HUES6 (cell line): ENCODE measurements around the gene BAHD1.
A peak's percentile ranks its signal among the peaks of the same experiment; 100 is the strongest.

Source experiments
- H3K27ac ChIP-seq: 2 replicates; pipeline ENCODE4 v1.7.0; 2013; ENCODE audit warnings: low read depth, mild to moderate bottlenecking, low read length, inconsistent platforms
- H3K27me3 ChIP-seq: 2 replicates; pipeline ENCODE4 v1.6.1; 2013; ENCODE audit warnings: low read length; ENCODE audit not compliant: control insufficient read depth, insufficient read depth
- H3K36me3 ChIP-seq: 2 replicates; pipeline ENCODE4 v1.6.1; 2013; ENCODE audit warnings: low read length; ENCODE audit not compliant: control insufficient read depth, insufficient read depth
- H3K4me1 ChIP-seq: 2 replicates; pipeline ENCODE4 v1.6.1; 2013; ENCODE audit warnings: low read length; ENCODE audit not compliant: control insufficient read depth, insufficient read depth
- H3K4me3 ChIP-seq: 2 replicates; pipeline ENCODE4 v1.5.1; 2013; ENCODE audit warnings: low read depth, low read length
- H3K9ac ChIP-seq: one replicate; pipeline ENCODE4 v1.6.1; 2013; ENCODE audit warnings: mild to moderate bottlenecking, low read length
- H3K9me3 ChIP-seq: 2 replicates; pipeline ENCODE4 v1.6.1; 2013; ENCODE audit warnings: low read depth, low read length; ENCODE audit not compliant: control insufficient read depth, insufficient read depth

The BAHD1 gene

GRCh38 chr15:40438712-40439111, 2.0 kb upstream of the BAHD1 start:
- H3K36me3 ChIP-seq: no peaks in the 10 kb centered on the region
- no peaks in the 10 kb centered on the region for H3K9me3 ChIP-seq
- H3K27ac ChIP-seq: no peak overlapping the region
- peaks cover 47% of the 10 kb centered on the region for H3K4me1 ChIP-seq
- H3K4me3 ChIP-seq: peak overlapping the region; percentile 63
- no peak overlapping the region for H3K9ac ChIP-seq
- peaks cover 39% of the 10 kb centered on the region for H3K27me3 ChIP-seq

DNA sequence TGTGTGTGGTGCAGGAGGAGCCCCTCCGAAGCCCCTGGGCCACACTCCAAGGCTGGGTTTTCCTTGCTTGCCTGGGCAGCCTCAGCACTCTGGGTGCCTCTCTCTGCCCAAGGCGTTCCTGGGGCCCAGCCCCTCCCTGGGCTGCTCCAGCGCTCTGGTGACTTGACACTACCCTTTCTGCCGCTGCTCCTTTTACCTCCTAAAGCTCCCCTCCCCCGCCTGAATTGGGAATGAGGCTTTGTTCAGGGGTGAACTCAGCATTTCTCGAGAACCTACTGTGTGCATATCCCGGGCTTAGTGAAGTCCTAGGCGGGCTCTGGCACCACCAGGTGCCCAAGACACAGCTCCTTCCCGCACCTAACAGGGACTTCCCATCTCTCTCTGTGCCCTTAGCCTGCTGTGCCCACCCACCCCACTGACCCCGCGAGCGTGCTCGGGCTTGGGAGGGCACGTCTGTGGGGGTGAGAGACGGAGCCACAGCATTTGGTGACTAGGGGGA, 1.2 kb upstream of the BAHD1 start:
- Histone ChIP-seq H3K9ac (peak overlapping the region; percentile 83), H3K27me3 (peaks cover 32% of the 10 kb centered on the region), H3K4me3 (peak overlapping the region; percentile 63), H3K9me3 (no peaks in the 10 kb centered on the region), H3K4me1 (peaks cover 55% of the 10 kb centered on the region), H3K27ac (peak overlapping the region; percentile 64), H3K36me3 (no peaks in the 10 kb centered on the region)

DNA sequence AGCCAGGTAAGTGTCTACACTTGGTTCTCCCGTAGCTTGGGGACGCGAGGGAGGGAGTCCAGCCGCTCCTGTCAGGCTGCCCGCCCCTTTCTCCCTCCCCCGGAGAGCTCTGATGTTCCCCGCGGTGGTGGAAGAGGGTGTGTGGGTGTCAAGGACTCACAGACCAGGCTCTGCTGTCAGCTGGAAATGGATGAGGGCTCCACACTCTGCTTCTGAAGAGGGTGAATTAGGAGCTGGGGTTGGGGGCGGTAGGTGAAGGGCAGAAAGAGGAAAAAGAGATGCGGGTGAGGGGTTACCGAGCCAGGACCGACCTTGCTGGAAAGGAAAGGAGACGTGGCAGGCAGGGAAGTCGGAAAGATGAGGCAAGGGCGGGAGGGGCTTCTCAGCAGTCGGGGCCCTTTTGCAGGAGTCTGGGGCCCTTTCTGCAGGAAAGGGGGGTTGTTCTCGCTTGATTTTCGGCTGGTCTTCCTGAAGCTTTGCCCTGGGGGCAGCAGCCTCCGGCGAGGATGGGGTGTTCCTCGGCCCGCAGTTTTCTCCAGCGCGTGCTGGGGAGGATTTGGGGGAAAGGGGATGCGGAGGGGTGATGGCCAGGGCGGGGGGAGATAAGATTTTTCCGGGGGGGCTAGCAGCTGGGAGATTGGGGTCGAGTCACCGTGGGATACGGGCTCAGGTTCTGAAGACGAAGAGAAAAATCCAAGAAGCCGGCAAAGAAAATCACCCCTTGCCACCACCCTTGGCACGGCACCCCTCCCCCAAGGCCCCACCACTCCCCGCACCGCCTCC, 602 bp upstream of the BAHD1 start:
- peak overlapping the region; percentile 83 for H3K9ac ChIP-seq
- H3K4me3 ChIP-seq: peak overlapping the region; percentile 63
- no peaks in the 10 kb centered on the region for H3K9me3 ChIP-seq
- peak overlapping the region; percentile 64 for H3K27ac ChIP-seq
- no peaks in the 10 kb centered on the region for H3K36me3 ChIP-seq
- peaks cover 57% of the 10 kb centered on the region for H3K4me1 ChIP-seq
- peaks cover 26% of the 10 kb centered on the region for H3K27me3 ChIP-seq

- Histone ChIP-seq H3K36me3 (no peaks in the 10 kb centered on the region), H3K9ac (peak overlapping the region; percentile 65), H3K27me3 (peaks cover 15% of the 10 kb centered on the region; the same call in 1 of the 2 replicates), H3K27ac (no peak overlapping the region), H3K4me1 (peaks cover 65% of the 10 kb centered on the region), H3K9me3 (no peaks in the 10 kb centered on the region), H3K4me3 (peak overlapping the region; percentile 72)
Observed at GRCh38 chr15:40441565-40442531, 1.1 kb downstream of the BAHD1 start.

DNA sequence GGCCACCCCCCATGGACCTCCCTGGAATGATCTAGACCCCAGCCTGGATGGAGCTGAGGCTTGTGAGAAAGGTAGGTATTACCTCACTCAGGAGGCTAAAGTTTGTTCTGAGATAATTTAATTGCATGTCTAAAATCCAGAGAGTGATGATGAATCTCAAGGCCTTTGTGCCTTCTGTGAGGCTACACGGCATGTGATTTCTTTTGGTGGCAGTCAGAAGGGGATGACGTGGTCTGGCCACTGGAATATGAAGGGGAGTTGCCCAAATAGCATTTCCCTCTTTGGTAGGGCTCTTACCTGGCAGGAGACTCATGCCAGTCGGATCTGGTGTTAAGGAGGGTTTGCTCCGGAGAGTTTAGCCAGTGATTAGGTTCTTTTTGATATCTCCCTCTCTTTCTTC, 2.5 kb downstream of the BAHD1 start:
- H3K4me1 ChIP-seq: peaks cover 55% of the 10 kb centered on the region
- H3K27ac ChIP-seq: no peak overlapping the region
- peak overlapping the region; percentile 72 for H3K4me3 ChIP-seq
- no peak overlapping the region for H3K9ac ChIP-seq
- no peaks in the 10 kb centered on the region for H3K36me3 ChIP-seq
- no peaks in the 10 kb centered on the region for H3K9me3 ChIP-seq
- H3K27me3 ChIP-seq: peaks cover 6% of the 10 kb centered on the region; the same call in 1 of the 2 replicates

DNA sequence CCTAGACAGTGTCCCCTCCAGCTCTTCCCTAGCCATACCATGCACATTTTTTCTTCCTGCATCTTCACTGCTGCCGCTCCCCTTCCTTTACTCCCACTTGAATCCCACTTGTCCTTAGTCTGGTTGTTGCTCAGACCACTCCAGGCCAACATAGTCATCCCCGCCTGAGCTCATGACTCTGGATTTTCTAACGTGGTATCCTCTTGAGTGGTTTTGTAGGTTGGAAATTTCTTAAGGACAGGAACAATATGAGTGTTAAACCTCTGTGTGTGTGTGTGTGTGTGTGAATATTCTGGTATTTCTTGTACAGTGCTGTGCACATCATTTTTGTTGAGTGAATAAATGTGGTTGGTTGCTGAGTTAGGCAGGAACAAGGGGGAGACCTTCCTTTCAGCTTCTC, 3.1 kb downstream of the BAHD1 start:
- no peak overlapping the region for H3K9ac ChIP-seq

GRCh38 chr15:40444736-40445135, 4.0 kb downstream of the BAHD1 start:
- Histone ChIP-seq H3K27me3 (no peaks in the 10 kb centered on the region), H3K9ac (no peak overlapping the region)

More for the DNA sequence above, 3.1 kb downstream of the BAHD1 start:
- Histone ChIP-seq H3K27ac (no peak overlapping the region), H3K36me3 (no peaks in the 10 kb centered on the region), H3K4me3 (peak overlapping the region; percentile 72), H3K27me3 (peaks cover under 1% of the 10 kb centered on the region; the same call in 1 of the 2 replicates), H3K9me3 (no peaks in the 10 kb centered on the region), H3K4me1 (peaks cover 49% of the 10 kb centered on the region)

GRCh38 chr15:40445421-40445922, 4.7 kb downstream of the BAHD1 start:
- Histone ChIP-seq H3K9me3 (no peaks in the 10 kb centered on the region), H3K36me3 (no peaks in the 10 kb centered on the region), H3K4me3 (no peak overlapping the region), H3K9ac (peak overlapping the region; percentile 22), H3K4me1 (peaks cover 55% of the 10 kb centered on the region), H3K27ac (0 out of 2 replicates have a peak overlapping the region, but pooled peaks have one; percentile 3), H3K27me3 (no peaks in the 10 kb centered on the region)

More at GRCh38 chr15:40444736-40445135, 4.0 kb downstream of the BAHD1 start:
- Histone ChIP-seq H3K4me3 (no peak overlapping the region), H3K9me3 (no peaks in the 10 kb centered on the region), H3K27ac (no peak overlapping the region), H3K36me3 (no peaks in the 10 kb centered on the region), H3K4me1 (peaks cover 47% of the 10 kb centered on the region)

- Histone ChIP-seq H3K4me3 (no peak overlapping the region), H3K27ac (0 out of 2 replicates have a peak overlapping the region, but pooled peaks have one; percentile 3), H3K27me3 (no peaks in the 10 kb centered on the region), H3K9ac (peak overlapping the region; percentile 22), H3K36me3 (no peaks in the 10 kb centered on the region), H3K9me3 (no peaks in the 10 kb centered on the region), H3K4me1 (peaks cover 59% of the 10 kb centered on the region)
Observed at GRCh38 chr15:40446144-40446543, 5.4 kb downstream of the BAHD1 start.

- no peaks in the 10 kb centered on the region for H3K36me3 ChIP-seq
- H3K27me3 ChIP-seq: no peaks in the 10 kb centered on the region
- no peaks in the 10 kb centered on the region for H3K9me3 ChIP-seq
- H3K4me3 ChIP-seq: no peak overlapping the region
- peaks cover 71% of the 10 kb centered on the region for H3K4me1 ChIP-seq
- H3K27ac ChIP-seq: no peak overlapping the region
- no peak overlapping the region for H3K9ac ChIP-seq
Observed at GRCh38 chr15:40448354-40448753, 7.6 kb downstream of the BAHD1 start.
